ENCODE measurements around the gene TBC1D2B.

GRCh38 chr15:78060232-78060631 lies 17.3 kb downstream of the TBC1D2B start:
- TF ChIP-seq, protein P1, sequence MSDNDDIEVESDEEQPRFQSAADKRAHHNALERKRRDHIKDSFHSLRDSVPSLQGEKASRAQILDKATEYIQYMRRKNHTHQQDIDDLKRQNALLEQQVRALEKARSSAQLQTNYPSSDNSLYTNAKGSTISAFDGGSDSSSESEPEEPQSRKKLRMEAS (CRISPR knock-in tag; IDR thresholded peaks at IDR 0.05): no peak
- TF ChIP-seq JUN (CRISPR knock-in tag; IDR thresholded peaks at IDR 0.05): no peak
- TF ChIP-seq, protein P2, sequence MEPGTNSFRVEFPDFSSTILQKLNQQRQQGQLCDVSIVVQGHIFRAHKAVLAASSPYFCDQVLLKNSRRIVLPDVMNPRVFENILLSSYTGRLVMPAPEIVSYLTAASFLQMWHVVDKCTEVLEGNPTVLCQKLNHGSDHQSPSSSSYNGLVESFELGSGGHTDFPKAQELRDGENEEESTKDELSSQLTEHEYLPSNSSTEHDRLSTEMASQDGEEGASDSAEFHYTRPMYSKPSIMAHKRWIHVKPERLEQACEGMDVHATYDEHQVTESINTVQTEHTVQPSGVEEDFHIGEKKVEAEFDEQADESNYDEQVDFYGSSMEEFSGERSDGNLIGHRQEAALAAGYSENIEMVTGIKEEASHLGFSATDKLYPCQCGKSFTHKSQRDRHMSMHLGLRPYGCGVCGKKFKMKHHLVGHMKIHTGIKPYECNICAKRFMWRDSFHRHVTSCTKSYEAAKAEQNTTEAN (CRISPR knock-in tag; IDR thresholded peaks at IDR 0.05): no peak

Measured in WTC11 (cell line).